ENCODE results near the gene ZNF184.
"Not testable (repeated sequence)": the region's sequence is repeated elsewhere in the genome, so short reads cannot be mapped to it uniquely, and the experiment has no call there.

ZNF184 gene

DNA sequence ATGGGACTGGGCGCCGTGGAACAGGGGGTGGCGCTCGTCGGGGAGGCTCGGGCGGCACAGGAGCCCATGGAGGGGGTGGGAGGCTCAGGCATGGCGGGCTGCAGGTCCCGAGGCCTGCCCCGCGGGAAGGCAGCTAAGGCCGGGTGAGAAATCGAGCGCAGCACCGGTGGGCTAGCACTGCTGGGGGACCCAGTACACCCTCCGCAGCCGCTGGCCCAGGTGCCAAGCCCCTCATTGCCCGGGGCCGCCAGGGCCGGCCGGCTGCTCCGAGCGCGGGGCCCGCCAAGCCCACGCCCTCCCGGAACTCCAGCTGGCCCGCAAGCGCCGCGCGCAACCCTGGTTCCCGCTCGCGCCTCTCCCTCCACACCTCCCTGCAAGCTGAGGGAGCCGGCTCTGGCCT is 48.1 kb downstream of the ZNF184 start:
- DNase-seq (ENCODE audit: low read depth) = not testable (repeated sequence)

- DNase-seq (ENCODE audit: low read depth) = no peak
Observed at GRCh38 chr6:27422651-27423332, 50.1 kb downstream of the ZNF184 start.

DNA sequence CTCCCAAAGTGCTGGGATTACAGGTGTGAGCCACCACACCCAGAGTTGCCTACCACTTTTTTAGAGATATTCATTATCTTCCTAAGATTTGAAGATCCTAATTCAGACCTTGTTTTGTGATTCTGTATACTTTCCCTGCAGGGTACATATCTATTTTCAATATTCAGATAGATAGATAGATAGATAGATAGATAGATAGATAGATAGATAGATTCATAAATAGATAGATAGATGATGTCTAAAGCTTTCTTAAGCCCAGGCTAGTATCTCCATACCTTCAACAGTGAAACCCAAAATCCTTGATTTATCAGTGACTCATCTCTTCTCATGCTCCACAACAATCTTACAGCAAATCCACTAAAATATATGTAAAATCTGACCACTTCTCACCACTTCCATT is 53.5 kb downstream of the ZNF184 start:
- no peak for DNase-seq (ENCODE audit: low read depth)

GRCh38 chr6:27415898-27416297 is 57.0 kb downstream of the ZNF184 start:
- DNase-seq (ENCODE audit: low read depth) = no peak

DNA sequence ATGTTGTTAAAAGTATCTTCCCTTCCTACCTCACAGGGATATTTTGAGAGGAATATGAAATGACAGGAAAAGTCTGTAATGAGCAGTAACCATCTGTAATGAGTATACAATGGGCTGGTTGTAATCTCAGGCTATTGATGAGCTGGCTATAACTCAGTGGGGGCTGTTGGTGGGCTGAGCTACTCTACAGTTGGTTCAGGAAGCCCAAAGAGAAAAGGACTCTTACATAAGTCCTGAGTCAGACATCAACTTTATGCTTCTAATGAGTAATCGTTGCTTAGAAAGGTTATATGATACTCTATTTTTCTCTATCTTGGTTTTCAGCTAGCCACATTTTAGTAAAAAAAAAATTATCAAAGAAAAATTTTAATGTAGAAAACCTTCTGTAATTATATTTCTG is 57.9 kb downstream of the ZNF184 start:
- no peak for DNase-seq (ENCODE audit: low read depth)

DNA sequence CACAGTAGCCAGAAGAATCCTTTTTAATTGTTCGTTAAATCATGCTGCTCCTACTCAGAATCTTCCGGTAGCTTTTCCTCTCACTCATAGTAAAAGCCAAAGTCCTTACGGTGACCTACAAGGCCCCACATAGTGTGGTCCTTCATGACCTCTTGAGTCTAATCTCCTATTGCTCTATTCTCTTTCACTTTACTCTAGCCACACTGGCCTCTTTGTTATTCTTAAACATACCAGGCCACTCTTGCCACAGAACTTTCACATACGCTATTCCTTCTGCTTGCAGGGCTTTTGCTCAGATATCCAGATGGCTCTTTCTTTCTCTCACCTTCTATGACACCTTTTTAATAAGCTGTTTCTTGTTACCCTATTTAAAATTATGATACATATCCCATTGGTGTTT is 58.6 kb downstream of the ZNF184 start:
- DNase-seq (ENCODE audit: low read depth) = no peak

GRCh38 chr6:27407153-27407814 is 65.6 kb downstream of the ZNF184 start:
- DNase-seq (ENCODE audit: low read depth) = no peak

DNA sequence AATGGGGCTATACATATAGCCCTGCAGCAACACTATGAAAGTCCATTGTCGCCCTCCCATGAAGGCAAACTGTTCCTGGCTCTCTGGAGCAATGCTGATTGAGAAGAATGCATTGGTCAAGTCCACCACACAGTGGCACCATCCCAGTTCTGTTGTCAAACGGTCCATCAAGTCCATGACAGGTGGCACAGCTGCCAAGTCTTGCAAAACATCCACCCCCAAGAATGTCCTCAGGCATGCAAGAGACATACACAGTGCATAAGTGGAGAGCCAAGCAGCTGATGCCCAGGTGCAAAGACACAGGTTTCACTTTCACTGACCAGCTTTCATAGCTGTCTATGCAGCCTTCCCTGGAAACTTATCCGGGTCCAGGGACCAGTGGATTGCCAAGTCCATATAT is 66.8 kb downstream of the ZNF184 start:
- DNase-seq (ENCODE audit: low read depth) = no peak

- no peak for DNase-seq (ENCODE audit: low read depth)
Observed at GRCh38 chr6:27400877-27401642, 71.8 kb downstream of the ZNF184 start.

Data from stimulated activated CD4-positive, alpha-beta T cell treated with anti-CD3 and anti-CD28 coated beads, Interleukin-2, amount 100 ng/mL, for 4 hours (primary cell).